Endometrium (tissue), 2 donors: ENCODE data around the gene CES1.
"Not testable (repeated sequence)": the region's sequence is repeated elsewhere in the genome, so short reads cannot be mapped to it uniquely, and the experiment has no call there.

Experiments used
- FAIRE-seq: peaks from 2 replicates; lab custom pipeline; 2012; peaks lifted over from hg19 to GRCh38; lab: Jason Lieb, UNC
- donor health status: control.
- donor health status: control.

CES1 gene

GRCh38 chr16:55790240-55790639 lies 42.7 kb downstream of the CES1 start:
- not testable (repeated sequence) for FAIRE-seq

GRCh38 chr16:55782793-55783091 lies 50.2 kb downstream of the CES1 start:
- not testable (repeated sequence) for FAIRE-seq

DNA sequence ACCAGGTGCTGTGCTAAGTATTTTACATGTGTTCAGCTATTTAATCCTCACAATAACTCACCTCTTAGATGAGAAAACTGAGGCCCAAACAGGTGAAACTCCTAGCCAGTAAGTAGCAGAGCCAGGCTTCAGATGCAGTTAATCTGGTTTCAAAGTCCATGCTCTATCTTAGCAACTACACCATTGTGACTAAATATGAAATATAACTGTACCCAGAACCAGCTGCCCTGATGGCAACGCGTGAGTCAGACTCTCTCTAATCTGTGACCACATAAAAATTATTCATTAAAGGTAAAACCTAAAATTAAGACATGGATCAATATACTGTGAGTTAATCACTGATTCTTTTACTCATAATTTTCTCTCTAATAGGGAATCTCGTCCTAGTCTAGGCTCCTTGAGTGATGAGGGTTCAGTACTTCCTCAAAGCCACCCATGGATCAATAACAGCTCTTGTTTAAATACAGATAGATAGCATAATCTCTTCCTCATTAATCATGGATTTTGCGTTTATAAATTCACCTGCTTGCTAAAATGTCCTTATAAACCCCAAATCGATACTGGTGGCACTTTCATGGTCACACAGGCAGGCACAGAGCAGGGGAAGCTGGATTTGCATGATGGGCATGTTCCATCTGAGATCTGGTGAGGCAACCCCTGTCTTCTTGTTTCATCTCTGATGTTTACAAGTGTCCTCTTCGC lies 50.7 kb downstream of the CES1 start:
- FAIRE-seq: not testable (repeated sequence)

GRCh38 chr16:55781456-55781855 lies 51.4 kb downstream of the CES1 start:
- FAIRE-seq: not testable (repeated sequence)

DNA sequence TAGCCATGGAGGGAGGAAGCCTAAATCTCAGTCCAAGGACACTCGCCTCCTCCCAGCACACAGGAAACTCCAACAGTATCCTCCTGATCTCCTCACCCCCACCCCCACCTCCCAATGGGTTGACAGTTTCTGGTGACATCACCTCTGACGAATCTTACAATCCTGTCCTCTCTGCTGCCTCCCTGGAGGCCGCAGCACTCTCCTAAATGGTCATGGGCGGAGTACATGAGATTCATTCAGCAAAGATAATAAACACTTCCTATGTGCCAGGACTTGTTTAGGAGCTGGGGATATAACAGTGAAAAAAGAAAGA lies 52.8 kb downstream of the CES1 start:
- FAIRE-seq: not testable (repeated sequence)

GRCh38 chr16:55779402-55780094 lies 53.3 kb downstream of the CES1 start:
- FAIRE-seq: no peak

DNA sequence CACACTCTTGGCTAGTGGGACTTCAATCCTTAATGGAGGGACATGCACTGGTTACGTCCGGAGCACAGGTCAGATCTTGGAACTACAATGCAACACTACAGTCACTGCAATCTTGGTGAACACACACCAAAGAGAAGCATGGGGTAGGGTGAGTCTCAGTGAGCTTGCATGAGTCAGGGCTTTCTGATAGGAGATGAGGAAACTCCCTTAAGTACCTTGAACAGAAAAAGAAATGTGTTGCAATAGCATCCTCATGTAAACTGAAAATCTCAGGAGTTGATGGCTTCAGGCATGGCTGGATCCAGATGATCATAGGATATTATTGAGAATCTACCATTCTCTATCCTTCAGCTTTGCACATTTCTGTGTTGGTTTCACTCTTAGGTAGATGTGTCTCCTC lies 54.1 kb downstream of the CES1 start:
- no peak for FAIRE-seq

DNA sequence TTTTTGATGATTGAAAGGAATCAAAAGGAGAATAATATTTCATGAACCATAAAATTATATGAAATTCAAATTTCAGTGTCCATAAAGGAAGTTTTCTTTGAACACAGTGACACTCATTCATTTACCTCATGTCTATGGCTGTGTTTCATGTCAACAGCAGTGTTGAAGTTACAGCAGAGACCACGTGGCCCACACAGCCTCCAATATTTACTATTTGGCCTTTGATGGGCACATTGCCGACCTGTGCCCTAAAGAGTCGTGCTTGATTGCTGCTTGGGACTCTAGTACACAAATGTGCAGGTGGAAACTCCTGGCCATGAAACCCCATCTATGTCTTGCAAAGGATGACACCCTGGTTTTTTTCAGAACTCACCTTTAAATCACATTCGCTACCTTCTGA lies 57.0 kb downstream of the CES1 start:
- FAIRE-seq: no peak

- FAIRE-seq: no peak
Observed at GRCh38 chr16:55773859-55774549, 58.9 kb downstream of the CES1 start.

DNA sequence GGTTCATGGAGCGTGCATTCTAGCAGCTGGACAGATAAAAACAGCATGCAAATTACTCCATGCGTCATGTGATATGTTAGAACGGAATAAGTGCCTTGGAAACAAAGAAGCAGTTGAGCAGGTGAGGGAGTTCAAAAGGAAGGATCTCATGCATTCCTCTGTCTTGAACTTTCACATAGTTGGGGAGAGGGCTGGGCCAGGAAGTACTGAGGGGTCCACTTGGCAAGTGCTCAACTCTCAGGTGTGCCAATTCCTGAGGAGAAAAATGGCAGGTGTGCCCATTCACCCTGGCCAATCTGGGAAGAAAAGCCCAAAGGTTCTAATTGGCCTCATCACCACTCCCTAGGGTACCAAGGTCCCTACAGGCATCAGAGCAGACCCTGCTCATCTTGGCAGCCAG lies 67.7 kb downstream of the CES1 start:
- no peak for FAIRE-seq

DNA sequence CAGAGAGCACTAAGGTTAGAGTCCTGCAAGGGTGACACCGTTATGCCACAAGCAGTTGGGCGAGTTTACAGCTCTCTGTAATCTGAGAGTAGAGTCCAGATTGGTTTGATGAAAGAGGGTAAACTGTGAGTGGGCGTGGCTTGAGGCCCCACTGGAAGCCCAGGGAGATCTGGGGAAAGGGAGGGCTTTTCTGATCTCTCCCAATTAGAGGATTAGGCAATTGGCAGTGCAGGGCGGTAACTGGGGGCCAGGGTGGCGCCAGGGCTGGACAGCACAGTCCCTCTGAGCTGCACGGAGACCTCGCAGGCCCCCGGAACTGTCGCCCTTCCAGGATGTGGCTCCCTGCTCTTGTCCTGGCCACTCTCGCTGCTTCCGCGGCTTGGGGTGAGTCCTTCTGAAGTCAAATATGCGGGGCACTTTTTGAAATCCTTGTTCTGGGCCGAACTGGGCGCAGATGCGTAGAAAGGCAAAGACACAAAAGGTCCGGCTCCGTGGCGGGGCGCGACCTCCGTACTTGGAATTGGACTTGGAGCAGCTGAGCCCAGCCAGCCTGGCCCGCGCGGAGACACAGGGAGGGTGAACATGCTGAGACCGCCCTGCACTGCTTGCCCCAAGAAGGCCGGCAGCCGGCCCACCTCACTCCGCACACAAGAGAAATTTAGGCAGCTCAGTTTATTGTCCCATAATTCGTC lies 72.4 kb downstream of the CES1 start:
- FAIRE-seq: no peak

- not testable (repeated sequence) for FAIRE-seq
Observed at GRCh38 chr16:55759965-55760309, 73.0 kb downstream of the CES1 start.

DNA sequence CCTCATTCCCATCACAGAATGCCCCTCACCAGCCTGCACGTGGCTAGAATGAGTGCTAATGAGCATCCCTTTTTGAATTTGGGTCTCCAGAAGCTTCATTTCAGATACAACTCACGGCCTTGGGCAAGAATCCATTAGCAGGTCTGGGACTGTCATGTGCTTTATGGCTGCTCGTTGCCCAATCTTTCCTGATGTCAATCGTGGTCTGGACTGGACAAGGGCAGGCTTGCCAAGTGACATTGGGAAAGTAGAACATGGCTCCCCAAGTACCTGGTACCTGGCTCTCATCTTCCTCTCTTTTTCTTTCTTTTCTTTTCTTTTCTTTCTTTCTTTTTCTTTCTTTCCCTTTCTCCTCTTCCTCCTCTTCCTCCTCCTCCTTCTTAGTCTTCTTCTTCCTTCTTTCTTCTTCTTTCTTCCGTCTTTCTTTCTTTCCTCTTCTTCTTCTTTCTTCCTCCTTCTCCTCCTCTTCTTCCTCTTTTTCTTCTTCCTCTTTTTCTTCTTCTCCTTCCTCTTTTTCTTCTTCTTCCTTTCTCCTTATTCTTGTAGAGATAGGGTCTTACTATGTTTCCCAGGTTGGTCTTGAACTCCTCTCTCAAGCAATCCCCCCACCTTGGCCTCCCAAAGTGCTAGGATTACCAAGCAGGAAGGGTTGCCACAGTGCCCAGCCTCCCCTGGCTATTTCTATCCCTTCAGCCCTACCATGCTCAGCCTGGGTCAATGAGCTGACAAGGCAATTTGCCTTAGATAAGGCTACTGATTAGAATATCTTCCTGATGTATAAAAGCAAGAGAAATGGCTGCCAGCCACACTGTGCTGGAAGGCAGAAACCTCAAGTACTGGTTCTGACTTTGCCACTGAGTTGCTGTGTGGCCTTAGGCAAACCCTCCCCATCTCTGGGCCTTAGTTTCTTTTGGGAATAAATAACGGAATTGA lies 75.0 kb downstream of the CES1 start:
- FAIRE-seq: not testable (repeated sequence)

GRCh38 chr16:55756963-55757362 lies 75.9 kb downstream of the CES1 start:
- FAIRE-seq: no peak

- FAIRE-seq: no peak
Observed at GRCh38 chr16:55754056-55754455, 78.8 kb downstream of the CES1 start.

GRCh38 chr16:55753145-55753631 lies 79.7 kb downstream of the CES1 start:
- not testable (repeated sequence) for FAIRE-seq
